ENCODE measurements around the gene KIF23.
A peak's percentile ranks its signal among the peaks of the same experiment; 100 is the strongest.

KIF23 gene

GRCh38 chr15:69450968-69451695 lies 37.0 kb downstream of the KIF23 start:
- Histone ChIP-seq H3K4me2 (ENCODE audit: low read depth, low read length, poor library complexity, severe bottlenecking) (peak overlapping the region; percentile 95), H3K4me3 (ENCODE audit: insufficient read depth, low read length, poor library complexity, severe bottlenecking) (peak overlapping the region; percentile 91), H3K36me3 (ENCODE audit: low read length) (peaks cover 48% of the 10 kb centered on the region)

GRCh38 chr15:69451951-69452691 lies 38.0 kb downstream of the KIF23 start:
- H3K27me3 ChIP-seq (ENCODE audit: low read length), result no peaks in the 10 kb centered on the region
- H3K9me3 ChIP-seq (ENCODE audit: insufficient read depth, low read length), result no peaks in the 10 kb centered on the region
- H3K27ac ChIP-seq (ENCODE audit: low read depth, low read length), result peak overlapping the region; percentile 93
- TF ChIP-seq CTCF (IDR thresholded peaks at IDR 0.05; ENCODE audit: insufficient read depth, low read length, poor library complexity, severe bottlenecking) (no peak), EZH2phosphoT487 (conservative IDR thresholded peaks at IDR 0.05; ENCODE audit: low read length) (no peak)
- H3K9me2 ChIP-seq (replicated peaks; ENCODE audit: insufficient read depth, low read length), result no peaks in the 10 kb centered on the region
- peaks cover 35% of the 10 kb centered on the region for H4K20me1 ChIP-seq (ENCODE audit: low read depth, low read length)
- H3K36me3 ChIP-seq (ENCODE audit: low read length), result peaks cover 43% of the 10 kb centered on the region
- H2AFZ ChIP-seq (ENCODE audit: low read depth, low read length, severe bottlenecking), result peak overlapping the region; percentile 87
- H3K79me2 ChIP-seq (ENCODE audit: insufficient read depth, low read length), result peaks cover 31% of the 10 kb centered on the region
- H3K4me3 ChIP-seq (ENCODE audit: insufficient read depth, low read length, poor library complexity, severe bottlenecking), result peak overlapping the region; percentile 91
- H3K9ac ChIP-seq (ENCODE audit: low read length), result peak overlapping the region; percentile 92
- H3K4me2 ChIP-seq (ENCODE audit: low read depth, low read length, poor library complexity, severe bottlenecking), result peak overlapping the region; percentile 95
- H3F3A ChIP-seq (ENCODE audit: insufficient read depth), result peaks cover 67% of the 10 kb centered on the region

More at GRCh38 chr15:69450968-69451695, 37.0 kb downstream of the KIF23 start:
- Histone ChIP-seq H3K9me3 (ENCODE audit: insufficient read depth, low read length) (no peaks in the 10 kb centered on the region), H3K9ac (ENCODE audit: low read length) (peak overlapping the region; percentile 92), H3K27ac (ENCODE audit: low read depth, low read length) (peak overlapping the region; percentile 93), H3K79me2 (ENCODE audit: insufficient read depth, low read length) (peaks cover 31% of the 10 kb centered on the region), H3K27me3 (ENCODE audit: low read length) (no peaks in the 10 kb centered on the region), H3F3A (ENCODE audit: insufficient read depth) (peaks cover 60% of the 10 kb centered on the region), H3K9me2 (replicated peaks; ENCODE audit: insufficient read depth, low read length) (no peaks in the 10 kb centered on the region), H4K20me1 (ENCODE audit: low read depth, low read length) (peaks cover 30% of the 10 kb centered on the region), H2AFZ (ENCODE audit: low read depth, low read length, severe bottlenecking) (peak overlapping the region; percentile 87)
- no peak for TF ChIP-seq EZH2phosphoT487 (conservative IDR thresholded peaks at IDR 0.05; ENCODE audit: low read length)
- no peak for TF ChIP-seq CTCF (IDR thresholded peaks at IDR 0.05; ENCODE audit: insufficient read depth, low read length, poor library complexity, severe bottlenecking)

GRCh38 chr15:69452692-69453521 lies 38.8 kb downstream of the KIF23 start, which contains the start of gene RPLP1:
TSS of gene RPLP1 (plus strand) at chr15:69452818. CDS start at chr15:69452949, 131 bp downstream.
- Histone ChIP-seq H3K4me3 (ENCODE audit: insufficient read depth, low read length, poor library complexity, severe bottlenecking) (peak within 1 kb of the TSS; percentile 91), H3K9me2 (replicated peaks; ENCODE audit: insufficient read depth, low read length) (no peaks in the 10 kb centered on the region), H2AFZ (ENCODE audit: low read depth, low read length, severe bottlenecking) (peak within 1 kb of the TSS; percentile 87), H3K27me3 (ENCODE audit: low read length) (no peaks in the 10 kb centered on the region), H3K4me2 (ENCODE audit: low read depth, low read length, poor library complexity, severe bottlenecking) (peak within 1 kb of the TSS; percentile 95), H3K79me2 (ENCODE audit: insufficient read depth, low read length) (peaks cover 31% of the 10 kb centered on the region), H4K20me1 (ENCODE audit: low read depth, low read length) (peaks cover 35% of the 10 kb centered on the region), H3F3A (ENCODE audit: insufficient read depth) (peaks cover 69% of the 10 kb centered on the region), H3K36me3 (ENCODE audit: low read length) (peaks cover 36% of the 10 kb centered on the region), H3K9me3 (ENCODE audit: insufficient read depth, low read length) (no peaks in the 10 kb centered on the region), H3K9ac (ENCODE audit: low read length) (peak within 1 kb of the TSS; percentile 92), H3K27ac (ENCODE audit: low read depth, low read length) (peak within 1 kb of the TSS; percentile 93)
- TF ChIP-seq CTCF (IDR thresholded peaks at IDR 0.05; ENCODE audit: insufficient read depth, low read length, poor library complexity, severe bottlenecking), result no peak

Measured in SU-DHL-6 (cell line).